Urinary bladder (tissue), 4 donors: ENCODE results near the gene TMEM52. TPM values are rescaled to one million over a fixed set of nuclear protein-coding genes. Genes with fewer than 3 reads are reported as not detected.

Experiments
- DNase-seq: peaks from one replicate; pipeline ENCODE4 v3.0.0-alpha.2; 2015; ENCODE audit errors: extremely low spot score
- H3K27ac ChIP-seq: one replicate; pipeline ENCODE4 v1.5.1; 2013; ENCODE audit warnings: low read depth, mild to moderate bottlenecking, moderate library complexity
- H3K36me3 ChIP-seq: one replicate; pipeline ENCODE4 v1.6.1; 2013; ENCODE audit warnings: mild to moderate bottlenecking, moderate library complexity; ENCODE audit not compliant: insufficient read depth
- H3K4me1 ChIP-seq: one replicate; pipeline ENCODE4 v1.6.1; 2013; ENCODE audit warnings: mild to moderate bottlenecking, moderate library complexity; ENCODE audit not compliant: insufficient read depth
- H3K4me3 ChIP-seq: one replicate; pipeline ENCODE4 v1.5.1; 2013; ENCODE audit warnings: low read depth, low read length
- WGBS: extraction: QIAGEN DNeasy Blood & Tissue Kit; methylation state at CpG from one replicate; pipeline ENCODE4 v1.1.7; 2013; 5-methylcytosine and 5-hydroxymethylcytosine counted together
- polyA plus RNA-seq: library from polyadenylated mRNA; stranded (reverse); fragments of 200-250 nt; gene quantifications from one replicate; pipeline ENCODE4 v1.2.3, GENCODE V29; 2013
- total RNA-seq: library from RNA; depleted of rRNA; stranded (reverse); fragments of >200 nt; gene quantifications from one replicate; pipeline ENCODE4 v1.2.3, GENCODE V29; 2014
- donor health status: healthy with polysubstance abuse.
- donor health status: healthy.

The TMEM52 gene
- total and polyA plus RNA-seq, 2 donors: 1.0 TPM; not detected in 1

DNA sequence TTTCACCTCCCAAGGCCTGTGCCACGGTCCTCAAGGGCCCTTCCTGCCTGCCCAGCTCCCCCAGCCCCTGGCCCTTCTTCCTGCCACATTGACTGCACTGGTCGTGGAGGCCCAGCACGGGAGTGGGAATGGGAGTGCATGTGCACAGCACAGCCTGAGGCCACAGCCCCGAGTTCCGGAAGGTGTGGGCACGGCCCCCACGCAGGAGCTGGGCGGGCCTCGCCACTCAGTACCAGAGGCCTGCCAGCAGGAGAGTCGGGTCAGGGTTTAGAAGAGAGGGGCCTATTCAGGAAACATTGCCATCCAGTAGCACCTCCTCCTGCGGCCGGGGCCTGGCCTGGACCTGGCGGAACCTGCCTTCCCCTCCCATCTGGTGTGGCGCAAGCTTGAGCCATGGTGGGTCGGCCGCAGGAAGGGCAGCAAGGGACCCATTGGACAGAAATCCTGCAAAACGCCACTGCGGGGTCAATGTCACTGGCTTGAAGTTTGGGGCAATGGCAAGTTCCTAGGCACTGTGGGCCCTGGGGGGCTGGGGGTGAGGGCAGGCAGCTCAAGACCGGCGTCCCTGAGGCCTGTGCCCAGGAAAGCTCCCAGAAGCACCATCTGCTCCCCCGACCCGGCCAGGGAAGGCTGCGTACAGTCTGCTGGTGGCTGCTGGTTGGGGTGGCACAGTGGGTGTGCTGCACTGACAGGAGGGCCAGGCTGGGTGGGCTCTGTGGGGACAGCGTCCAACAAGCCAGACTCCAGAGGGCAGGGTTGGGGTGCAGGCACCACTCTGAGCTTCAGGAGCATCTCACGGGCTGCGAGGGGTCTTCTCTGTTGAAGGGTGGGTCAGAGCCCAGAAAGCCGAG, 1.8 kb upstream of the TMEM52 start:
- Histone ChIP-seq H3K4me1 (no peaks in the 10 kb centered on the region), H3K36me3 (no peaks in the 10 kb centered on the region), H3K27ac (no peak overlapping the region), H3K4me3 (no peak overlapping the region)
- 88% methylated on average over 27 of the region's 27 CpGs for WGBS
- DNase-seq: no peak

DNA sequence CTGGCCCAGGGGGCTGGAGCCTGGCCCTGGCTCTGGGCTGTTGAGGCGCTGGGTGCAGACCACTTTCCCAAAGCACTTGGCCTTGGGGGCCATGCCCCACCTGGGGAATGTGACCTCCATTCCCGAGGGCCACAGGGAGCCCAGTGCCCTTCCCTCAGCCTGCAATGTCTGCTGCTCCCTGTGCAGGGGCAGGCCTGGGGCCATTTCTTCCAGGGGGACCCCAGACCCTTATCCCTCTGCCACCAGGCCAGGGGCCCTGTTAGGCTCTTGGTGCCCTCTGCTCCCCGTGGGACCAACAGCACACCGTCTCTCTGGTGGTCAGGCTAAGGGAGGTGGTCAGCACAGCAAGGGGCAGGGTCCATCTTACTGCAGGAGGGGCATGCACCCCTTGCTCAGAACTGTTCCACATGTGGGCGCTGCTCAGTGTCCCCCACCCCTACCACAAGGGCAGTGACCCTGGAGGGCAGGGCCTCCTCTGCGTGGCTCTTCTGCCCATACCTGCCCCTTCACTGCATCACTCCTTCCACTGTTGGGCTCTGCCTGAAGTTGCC, 1.1 kb upstream of the TMEM52 start:
- Histone ChIP-seq H3K36me3 (no peaks in the 10 kb centered on the region), H3K27ac (no peak overlapping the region), H3K4me3 (no peak overlapping the region), H3K4me1 (no peaks in the 10 kb centered on the region)
- 89% methylated on average over 6 of the region's 6 CpGs for WGBS
- no peak for DNase-seq

- peak overlapping the region; percentile 37 for H3K4me3 ChIP-seq
- no peaks in the 10 kb centered on the region for H3K36me3 ChIP-seq
- H3K4me1 ChIP-seq: no peaks in the 10 kb centered on the region
- WGBS: 9% methylated on average over 62 of the region's 62 CpGs
- peak; percentile 93 for DNase-seq
- no peak overlapping the region for H3K27ac ChIP-seq
Measured at GRCh38 chr1:1919304-1920056, 401 bp upstream of the TMEM52 start.

- no peaks in the 10 kb centered on the region for H3K36me3 ChIP-seq
- peak overlapping the region; percentile 37 for H3K4me3 ChIP-seq
- H3K27ac ChIP-seq: no peak overlapping the region
- no peaks in the 10 kb centered on the region for H3K4me1 ChIP-seq
- 46% methylated on average over 46 of the region's 46 CpGs for WGBS
- no peak for DNase-seq
Measured at GRCh38 chr1:1917995-1918900, 831 bp downstream of the TMEM52 start.

DNA sequence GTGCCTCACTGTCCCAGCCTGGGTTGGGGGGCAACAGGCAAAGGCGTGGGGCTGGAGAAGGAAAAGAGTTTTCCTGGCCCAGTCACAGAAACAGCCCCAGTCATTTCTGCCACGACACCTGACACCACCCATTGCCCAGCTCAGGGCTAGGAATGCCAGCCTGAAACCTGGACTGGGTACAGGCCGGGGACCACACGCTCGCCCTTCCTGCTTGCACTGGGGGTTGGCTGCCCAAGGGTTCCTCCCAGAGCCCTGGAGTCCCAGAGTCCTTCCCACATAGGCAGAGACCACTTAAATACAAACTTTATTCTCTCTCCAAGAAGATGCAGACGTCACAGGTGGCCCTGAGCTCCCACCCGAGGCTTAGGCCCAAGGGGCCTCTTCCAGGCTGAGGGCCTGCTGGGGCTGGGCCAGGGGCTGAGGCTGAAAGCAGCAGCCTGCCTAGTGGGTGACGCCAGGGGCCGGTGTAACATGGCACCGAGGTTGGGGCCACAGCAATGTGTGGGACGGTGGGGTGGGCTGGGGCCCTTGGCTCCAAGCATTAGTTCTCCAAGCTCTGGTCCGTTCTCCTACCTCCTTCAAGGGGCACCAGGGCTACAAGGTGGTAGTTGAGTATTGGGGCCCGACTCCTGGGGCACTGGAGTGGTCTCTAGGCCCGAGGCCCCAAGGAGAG, 1.6 kb downstream of the TMEM52 start:
- H3K4me1 ChIP-seq: no peaks in the 10 kb centered on the region
- H3K4me3 ChIP-seq: no peak overlapping the region
- 94% methylated on average over 14 of the region's 14 CpGs for WGBS
- no peaks in the 10 kb centered on the region for H3K36me3 ChIP-seq
- DNase-seq: no peak
- no peak overlapping the region for H3K27ac ChIP-seq

- Histone ChIP-seq H3K4me3 (no peak overlapping the region), H3K27ac (no peak overlapping the region), H3K36me3 (no peaks in the 10 kb centered on the region), H3K4me1 (no peaks in the 10 kb centered on the region)
- 80% methylated on average over 19 of the region's 19 CpGs for WGBS
- no peak for DNase-seq
Measured at GRCh38 chr1:1916851-1917251, 2.2 kb downstream of the TMEM52 start.

GRCh38 chr1:1915911-1916840, 2.9 kb downstream of the TMEM52 start:
- Histone ChIP-seq H3K36me3 (no peaks in the 10 kb centered on the region), H3K4me3 (no peak overlapping the region), H3K4me1 (no peaks in the 10 kb centered on the region), H3K27ac (no peak overlapping the region)
- no peak for DNase-seq
- whole genome bisulfite sequencing: 88% methylated on average over 23 of the region's 23 CpGs

- 84% methylated on average over 15 of the region's 15 CpGs for WGBS
- Histone ChIP-seq H3K27ac (no peak within 1 kb of the TSS), H3K4me1 (no peaks in the 10 kb centered on the region), H3K36me3 (no peaks in the 10 kb centered on the region), H3K4me3 (no peak within 1 kb of the TSS)
- DNase-seq: no peak
Measured at GRCh38 chr1:1914971-1915692, 3.9 kb downstream of the TMEM52 start, which contains the start of gene CALML6. Gene CALML6, plus strand, starts transcription at chr1:1915260. Its CDS starts 21 bp downstream, at chr1:1915281.

- 70% methylated on average over 20 of the region's 20 CpGs for WGBS
- Histone ChIP-seq H3K4me3 (no peak overlapping the region), H3K27ac (no peak overlapping the region), H3K36me3 (no peaks in the 10 kb centered on the region), H3K4me1 (no peaks in the 10 kb centered on the region)
- no peak for DNase-seq
Measured at GRCh38 chr1:1914101-1914970, 4.7 kb downstream of the TMEM52 start.

GRCh38 chr1:1911350-1912041, 7.6 kb downstream of the TMEM52 start:
- no peak for DNase-seq

More at GRCh38 chr1:1911350-1912041, 7.6 kb downstream of the TMEM52 start:
- WGBS: 80% methylated on average over 13 of the region's 13 CpGs
- H3K36me3 ChIP-seq: no peaks in the 10 kb centered on the region
- peaks cover 3% of the 10 kb centered on the region for H3K4me1 ChIP-seq
- H3K27ac ChIP-seq: no peak overlapping the region
- H3K4me3 ChIP-seq: no peak overlapping the region
